SKM-1 treated with dmso at 0.1 percent for 144 hours (cell line): ENCODE results near the gene CCDC3.

Source experiments
- DNase-seq: peaks from one replicate; lab custom pipeline; 2025; ENCODE audit not compliant: unreplicated experiment; lab: John Stamatoyannopoulos, UW

The CCDC3 gene

GRCh38 chr10:12927896-12928295 lies 73.6 kb downstream of the CCDC3 start:
- DNase-seq = no peak

DNA sequence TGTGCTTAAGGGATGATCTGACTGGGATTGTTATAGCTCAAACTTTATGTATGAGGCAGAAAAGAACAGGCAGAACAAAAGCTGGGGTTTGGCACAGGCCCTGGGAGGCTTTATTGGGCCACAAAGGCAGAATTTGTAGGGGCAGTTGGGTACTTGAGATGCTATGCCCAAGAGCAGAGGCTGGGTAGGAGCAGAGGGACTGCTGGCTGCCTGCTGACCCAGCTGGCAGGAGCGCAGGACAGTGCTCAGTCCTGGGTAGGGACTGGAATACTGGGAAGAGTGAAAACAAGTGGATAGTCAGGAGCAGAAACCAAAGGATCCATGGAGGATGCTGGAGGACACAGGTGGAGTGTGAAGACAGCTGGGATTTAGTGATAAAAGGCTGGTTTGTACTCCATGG lies 75.7 kb downstream of the CCDC3 start:
- no peak for DNase-seq

- no peak for DNase-seq
These were observed 76.6 kb downstream of the CCDC3 start for GRCh38 chr10:12924911-12925310.

- DNase-seq = no peak
These were observed 79.2 kb downstream of the CCDC3 start for GRCh38 chr10:12922117-12922900.

DNA sequence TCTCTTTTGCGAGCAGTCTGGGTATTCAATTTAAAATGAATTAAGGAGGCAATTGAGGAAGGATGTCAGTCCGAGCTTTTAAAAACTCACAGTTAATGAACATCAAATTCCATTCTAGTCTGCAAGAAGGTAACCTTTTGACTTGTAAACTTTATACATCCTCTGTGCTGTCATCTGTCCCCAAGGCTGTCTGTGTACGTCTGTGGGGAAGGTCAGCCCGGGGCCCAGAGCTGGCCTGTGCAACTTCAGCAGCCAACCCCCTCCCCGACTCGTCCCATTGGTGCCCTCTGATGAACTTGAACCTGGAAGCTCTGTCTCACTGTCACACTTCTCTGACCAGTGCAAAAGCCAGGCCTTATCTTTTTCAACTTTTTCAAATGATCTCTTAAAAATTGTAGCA lies 80.3 kb downstream of the CCDC3 start:
- no peak for DNase-seq

DNA sequence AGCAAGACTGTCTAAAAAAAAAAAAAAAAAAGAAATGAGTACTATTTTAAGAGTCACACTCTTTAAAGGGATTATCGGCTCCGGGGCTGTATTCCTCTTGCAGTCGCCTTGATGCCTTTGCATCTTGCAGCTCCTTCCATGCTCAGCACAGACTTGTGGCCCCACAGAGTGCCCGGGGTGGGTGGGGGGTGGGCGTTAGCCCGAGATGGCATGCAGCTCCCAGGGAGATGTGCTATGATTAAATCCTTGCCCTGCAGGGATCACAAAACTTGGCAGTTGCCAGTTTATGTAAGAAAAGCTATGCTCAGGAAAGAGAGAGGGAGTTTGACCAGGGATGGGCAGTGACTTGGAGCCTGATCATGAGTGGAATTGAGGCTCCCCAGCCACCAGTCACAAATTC lies 81.9 kb downstream of the CCDC3 start:
- DNase-seq = no peak

DNA sequence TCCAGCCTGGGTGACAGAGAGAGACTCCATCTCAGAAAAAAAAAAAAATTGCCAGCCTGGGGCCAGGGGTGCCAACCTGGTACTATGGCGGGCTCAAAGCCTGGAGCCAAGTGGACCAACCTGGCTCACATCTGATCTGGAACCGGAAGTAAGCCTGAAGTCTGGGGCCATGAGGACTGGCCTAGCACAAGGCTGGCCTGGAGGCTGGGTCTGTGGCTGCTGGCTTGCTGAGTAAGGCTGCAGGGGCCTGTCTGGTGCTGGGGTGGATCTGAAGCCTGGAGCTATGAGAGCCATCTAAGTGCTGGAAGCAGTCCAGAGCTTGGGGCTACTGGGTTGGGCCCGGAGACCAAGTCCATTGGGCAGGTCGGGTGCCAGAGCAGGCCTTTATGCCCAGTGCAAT lies 84.9 kb downstream of the CCDC3 start:
- no peak for DNase-seq

DNA sequence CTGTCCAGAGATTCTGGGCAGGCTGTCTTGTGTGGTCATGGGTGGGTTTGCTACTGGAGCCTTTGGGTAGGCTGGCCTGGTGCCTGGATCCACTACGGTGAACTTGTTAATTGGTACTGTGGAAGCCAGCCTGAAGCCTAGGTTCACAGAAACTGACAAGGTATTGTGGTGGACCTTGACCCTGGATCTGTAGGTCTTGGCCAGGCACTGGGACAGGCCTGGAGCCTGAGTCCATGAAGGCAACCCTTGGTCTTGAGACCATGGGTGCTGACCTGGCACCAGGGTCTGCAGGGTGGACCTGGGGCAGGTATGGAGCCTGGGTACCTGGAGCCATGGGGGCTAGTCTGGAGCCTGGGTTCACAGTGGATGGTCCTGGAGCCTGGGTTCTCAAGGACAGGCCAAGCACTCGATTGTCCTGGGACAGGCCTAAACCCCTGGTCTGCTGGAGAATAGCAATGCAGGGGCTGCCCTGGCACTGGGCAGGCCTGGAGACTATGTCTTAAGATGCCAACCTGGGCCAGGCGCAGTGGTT lies 85.8 kb downstream of the CCDC3 start:
- no peak for DNase-seq

DNA sequence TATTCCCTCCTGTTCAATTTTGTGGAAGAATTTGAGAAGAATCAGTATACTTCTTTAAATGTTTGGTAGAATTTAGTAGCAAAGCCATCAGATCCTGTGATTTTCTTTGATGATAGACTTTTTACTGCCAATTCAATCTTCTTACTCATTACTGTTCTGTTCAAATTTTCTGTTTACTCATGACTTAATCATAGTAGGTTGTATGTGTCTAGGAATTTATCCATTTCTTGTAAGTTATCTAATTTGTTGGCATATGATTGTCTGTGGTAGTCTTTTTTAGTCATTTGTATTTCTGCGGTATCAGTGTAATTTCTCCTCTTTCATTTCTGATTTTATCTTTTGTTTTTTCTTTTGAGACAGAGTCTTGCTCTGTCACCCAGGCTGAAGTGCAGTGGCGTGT lies 87.4 kb downstream of the CCDC3 start:
- DNase-seq = no peak

DNA sequence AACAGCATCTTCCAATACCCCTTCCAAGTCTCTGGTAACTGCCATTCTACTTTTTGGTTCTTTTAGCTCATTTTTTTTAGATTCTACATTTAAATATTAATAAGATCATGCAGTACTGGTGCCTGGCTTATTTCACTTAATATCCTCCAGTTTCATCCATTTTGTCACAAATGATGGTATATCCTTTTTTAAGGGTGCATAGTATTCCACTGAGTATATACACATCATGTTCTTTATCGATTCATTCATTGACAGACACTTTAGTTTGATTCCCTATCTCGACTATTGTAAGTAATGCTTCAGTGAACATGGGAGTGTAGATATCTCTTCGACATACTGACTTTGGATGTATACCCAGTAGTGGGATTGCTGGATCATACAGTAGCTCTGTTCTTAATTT lies 89.7 kb downstream of the CCDC3 start:
- no peak for DNase-seq

DNA sequence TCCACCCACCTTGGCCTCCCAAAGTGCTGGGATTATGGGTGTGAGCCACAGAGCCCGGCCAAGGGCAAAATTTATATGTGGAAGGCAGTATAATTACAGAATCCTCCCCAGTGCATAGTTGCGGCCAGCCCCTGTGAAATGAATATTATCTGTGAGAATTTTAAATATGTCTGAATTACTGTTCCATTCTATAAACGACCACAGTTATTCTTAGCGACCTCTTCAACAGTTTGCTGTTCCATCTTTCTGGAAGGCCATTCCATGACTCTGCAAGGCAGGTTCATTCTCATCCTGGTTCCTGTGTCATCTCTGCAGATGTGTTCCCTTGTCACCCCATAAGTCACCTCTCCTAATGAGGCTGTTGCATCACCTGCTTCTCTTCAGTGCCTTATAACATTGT lies 90.7 kb downstream of the CCDC3 start:
- DNase-seq = no peak

DNA sequence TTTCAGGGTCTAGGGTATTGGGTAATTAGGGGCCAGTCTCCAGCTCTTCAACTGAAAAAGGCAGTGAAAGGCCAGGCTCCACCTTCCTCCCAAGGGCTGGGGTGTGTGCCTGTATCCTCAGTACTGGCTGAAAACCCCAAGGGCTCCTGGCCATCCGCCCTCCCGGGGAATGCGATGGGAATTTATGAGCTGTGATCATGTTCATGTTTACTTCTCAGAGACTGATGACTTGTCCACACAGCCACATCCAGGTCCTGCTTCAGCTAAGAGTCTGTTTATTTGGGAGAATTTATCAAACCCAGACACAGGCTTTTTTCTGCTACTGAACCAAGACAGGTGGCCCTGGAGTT lies 91.7 kb downstream of the CCDC3 start:
- DNase-seq = no peak

GRCh38 chr10:12909182-12909835 lies 92.2 kb downstream of the CCDC3 start:
- no peak for DNase-seq

GRCh38 chr10:12908773-12909172 lies 92.7 kb downstream of the CCDC3 start:
- DNase-seq = no peak

- no peak for DNase-seq
These were observed 93.9 kb downstream of the CCDC3 start for GRCh38 chr10:12907656-12908055.

GRCh38 chr10:12906051-12906541 lies 95.4 kb downstream of the CCDC3 start:
- DNase-seq = no peak

- no peak for DNase-seq
These were observed 96.4 kb downstream of the CCDC3 start for GRCh38 chr10:12905067-12905466.

DNA sequence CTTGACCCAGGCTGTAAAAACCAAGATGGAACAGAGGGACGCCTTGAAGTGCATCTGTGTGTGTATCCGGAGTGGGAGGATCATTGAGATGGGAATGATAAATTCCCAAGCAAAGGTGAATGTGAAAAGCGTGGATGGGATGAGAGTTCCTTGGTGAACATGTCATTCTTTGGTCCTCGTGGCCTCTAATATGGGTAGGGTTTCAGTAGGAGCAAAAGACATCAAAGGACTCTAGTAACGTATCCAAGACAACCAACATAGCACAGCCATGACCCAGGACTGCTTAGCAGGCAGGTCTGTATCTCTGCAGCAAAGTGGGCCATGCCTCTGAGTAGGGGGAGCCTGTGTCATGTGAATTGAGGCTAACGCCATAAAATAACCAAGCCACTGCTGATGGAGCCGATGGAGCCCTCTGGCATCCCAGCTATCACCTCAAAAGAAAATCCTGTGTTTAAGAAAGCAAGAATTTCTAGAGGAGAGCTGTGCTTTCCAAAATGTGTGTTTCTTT lies 98.6 kb downstream of the CCDC3 start:
- DNase-seq = no peak

DNA sequence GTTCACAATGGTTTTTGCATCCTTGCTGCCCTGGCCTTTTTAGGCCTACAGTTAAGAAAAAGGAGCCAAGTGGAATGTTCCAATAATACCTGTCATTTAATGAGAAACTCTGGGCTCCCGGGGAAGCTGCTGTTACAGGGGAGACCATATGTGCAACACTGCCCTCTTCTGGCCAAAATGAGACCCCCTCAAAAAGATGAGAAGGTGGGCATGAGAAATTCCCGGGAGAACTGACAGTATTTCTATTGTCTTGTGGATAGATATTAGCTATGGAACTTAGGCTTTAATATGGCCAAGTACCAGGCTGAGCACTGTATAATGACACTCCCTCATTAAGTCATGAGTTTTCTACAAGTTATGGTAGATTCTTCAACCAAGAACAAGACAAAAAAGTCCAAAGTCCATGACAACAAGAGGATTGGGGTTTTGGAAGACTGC lies 99.4 kb downstream of the CCDC3 start:
- no peak for DNase-seq

- DNase-seq = no peak
These were observed 102.0 kb downstream of the CCDC3 start for GRCh38 chr10:12899546-12899945.

DNA sequence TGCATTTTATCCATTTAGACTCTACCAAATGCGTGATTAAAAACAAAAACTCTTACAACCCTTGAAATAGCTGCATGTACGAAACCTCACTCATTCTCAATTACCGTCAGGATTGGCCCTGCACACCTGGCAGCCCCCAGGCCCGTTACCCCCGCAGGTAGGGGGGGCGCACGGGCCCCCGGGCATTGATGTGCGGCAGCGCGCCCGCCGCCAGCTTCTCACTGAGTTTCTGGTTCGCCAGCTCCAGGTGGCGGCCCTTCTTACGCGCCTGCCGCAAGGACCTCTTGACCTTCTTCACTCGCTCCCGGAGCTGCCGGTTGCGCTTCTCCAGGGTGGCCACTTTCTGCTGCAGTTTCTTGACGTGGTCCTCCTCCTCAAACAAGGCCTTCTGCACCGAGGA lies 103.2 kb downstream of the CCDC3 start:
- DNase-seq = no peak

- DNase-seq = no peak
These were observed 104.2 kb downstream of the CCDC3 start for GRCh38 chr10:12897278-12897677.
